Activated naive CD4-positive, alpha-beta T cell treated with anti-CD3 and anti-CD28 coated beads for 36 hours (primary cell): ENCODE data around the gene C16orf54. TPM values are rescaled to one million over a fixed set of nuclear protein-coding genes. Genes with fewer than 3 reads are reported as not detected.
"Not testable (repeated sequence)": the region's sequence is repeated elsewhere in the genome, so short reads cannot be mapped to it uniquely, and the experiment has no call there.

Experiments used
- CTCF ChIA-PET: fragments of 350-600 bp; sonication (Branson Sonifier 250); formaldehyde crosslinking; loops from one replicate; lab custom pipeline; 2021; ENCODE audit warnings: antibody characterized with exemption; lab: Charles Lee
- DNase-seq: peaks from one replicate; pipeline ENCODE4 v3.0.0-alpha.2; 2020
- H3K27ac Mint-ChIP-seq: one replicate; pipeline ENCODE4 v1.8.0; 2021; ENCODE audit warnings: mild to moderate bottlenecking, mixed read lengths
- H3K27me3 Mint-ChIP-seq: one replicate; pipeline ENCODE4 v1.8.0; 2021; ENCODE audit warnings: low read depth, mixed read lengths
- H3K36me3 Mint-ChIP-seq: one replicate; pipeline ENCODE4 v1.8.0; 2021; ENCODE audit warnings: low read depth, mixed read lengths
- H3K4me1 Mint-ChIP-seq: one replicate; pipeline ENCODE4 v1.8.0; 2021; ENCODE audit warnings: low read depth, mixed read lengths
- H3K4me3 Mint-ChIP-seq: one replicate; pipeline ENCODE4 v1.8.0; 2021; ENCODE audit warnings: mild to moderate bottlenecking, moderate library complexity, mixed read lengths
- H3K9me3 Mint-ChIP-seq: one replicate; pipeline ENCODE4 v1.8.0; 2021; ENCODE audit warnings: mixed read lengths
- intact Hi-C: fragments of 100-400 bp; cut with micrococcal nuclease; formaldehyde crosslinking; loops from one replicate; pipeline ENCODE4 v1.15.1; 2023
- total RNA-seq, 2 experiments: library from RNA; stranded (reverse); gene quantifications; one replicate each; pipeline ENCODE4 v1.2.3, GENCODE V29; 2021

Gene C16orf54
- total RNA-seq, 2 experiments from 2014 or later: 11.4 to 12.1 TPM

GRCh38 chr16:29746518-29746917 is 728 bp upstream of the C16orf54 start:
- H3K4me1 Mint-ChIP-seq: peaks cover 59% of the 10 kb centered on the region
- not testable (repeated sequence) for H3K9me3 Mint-ChIP-seq, H3K27me3 Mint-ChIP-seq, DNase-seq
- CTCF ChIA-PET: interaction anchor here (1.1 kb wide), 1 partner anchor 38 kb away, joined by 6 read pairs; no protein-coding TSS in a partner anchor
- peak overlapping the region; percentile 97 for H3K27ac Mint-ChIP-seq
- H3K4me3 Mint-ChIP-seq: peak overlapping the region; percentile 97
- intact Hi-C loops: loop anchor here (1.0 to 5.0 kb wide), 4 partner anchors 14 to 61 kb away; partner anchors contain the start of genes KIF22 and MAZ
- peaks cover 18% of the 10 kb centered on the region for H3K36me3 Mint-ChIP-seq

- peaks cover 18% of the 10 kb centered on the region for H3K36me3 Mint-ChIP-seq
- intact Hi-C loops: loop anchor here (5.0 kb wide), 1 partner anchor 62 kb away; the partner anchor contains the start of gene MAZ
- peak overlapping the region; percentile 97 for H3K4me3 Mint-ChIP-seq
- peaks cover 69% of the 10 kb centered on the region for H3K4me1 Mint-ChIP-seq
- DNase-seq: peak; percentile 69
- no peaks in the 10 kb centered on the region for H3K27me3 Mint-ChIP-seq
- peak overlapping the region; percentile 97 for H3K27ac Mint-ChIP-seq
- H3K9me3 Mint-ChIP-seq: no peaks in the 10 kb centered on the region
- CTCF ChIA-PET: interaction anchor here (1.1 to 2.1 kb wide), 2 partner anchors 39 to 45 kb away, joined by 6 to 7 read pairs; partner anchors contain the start of gene KIF22
These were observed 503 bp downstream of the C16orf54 start for GRCh38 chr16:29745121-29745852.

- intact Hi-C loops: loop anchor here (5.0 kb wide), 1 partner anchor 63 kb away; the partner anchor contains the start of gene MAZ
- Mint-ChIP-seq H3K9me3 (no peaks in the 10 kb centered on the region), H3K36me3 (peaks cover 18% of the 10 kb centered on the region), H3K4me1 (peaks cover 76% of the 10 kb centered on the region), H3K27me3 (no peaks in the 10 kb centered on the region), H3K27ac (peak overlapping the region; percentile 97), H3K4me3 (peak overlapping the region; percentile 97)
- CTCF ChIA-PET: interaction anchor here (1.0 to 2.1 kb wide), 3 partner anchors 15 to 45 kb away, joined by 3 to 7 read pairs (median 4); partner anchors contain the start of gene KIF22
- no peak for DNase-seq
These were observed 1.2 kb downstream of the C16orf54 start for GRCh38 chr16:29744541-29745101.

- intact Hi-C loops: no loop called here
- no peaks in the 10 kb centered on the region for H3K9me3 Mint-ChIP-seq
- peak overlapping the region; percentile 83 for H3K27ac Mint-ChIP-seq
- peak; percentile 64 for DNase-seq
- H3K4me1 Mint-ChIP-seq: peaks cover 79% of the 10 kb centered on the region
- H3K36me3 Mint-ChIP-seq: peaks cover 18% of the 10 kb centered on the region
- CTCF ChIA-PET: interaction anchor here (1.0 to 2.1 kb wide), 4 partner anchors 15 to 46 kb away, joined by 3 to 7 read pairs (median 5); partner anchors contain the start of gene KIF22
- peak overlapping the region; percentile 62 for H3K4me3 Mint-ChIP-seq
- H3K27me3 Mint-ChIP-seq: no peaks in the 10 kb centered on the region
These were observed 1.8 kb downstream of the C16orf54 start for GRCh38 chr16:29743827-29744531.

GRCh38 chr16:29743475-29743826 is 2.3 kb downstream of the C16orf54 start:
- DNase-seq: no peak
- no peaks in the 10 kb centered on the region for H3K27me3 Mint-ChIP-seq
- intact Hi-C loops: no loop called here
- peaks cover 18% of the 10 kb centered on the region for H3K36me3 Mint-ChIP-seq
- peak overlapping the region; percentile 62 for H3K4me3 Mint-ChIP-seq
- H3K9me3 Mint-ChIP-seq: no peaks in the 10 kb centered on the region
- peaks cover 81% of the 10 kb centered on the region for H3K4me1 Mint-ChIP-seq
- peak overlapping the region; percentile 83 for H3K27ac Mint-ChIP-seq
- CTCF ChIA-PET: interaction anchor here (0.6 to 2.1 kb wide), 5 partner anchors 14 to 369 kb away, joined by 3 to 7 read pairs (median 4); partner anchors contain the start of gene KIF22

GRCh38 chr16:29742683-29743275 is 3.0 kb downstream of the C16orf54 start:
- intact Hi-C loops: no loop called here
- Mint-ChIP-seq H3K36me3 (peaks cover 18% of the 10 kb centered on the region), H3K4me3 (no peak overlapping the region), H3K27me3 (no peaks in the 10 kb centered on the region), H3K9me3 (no peaks in the 10 kb centered on the region), H3K27ac (peak overlapping the region; percentile 83), H3K4me1 (peaks cover 85% of the 10 kb centered on the region)
- CTCF ChIA-PET: interaction anchor here (0.6 to 1.2 kb wide), 2 partner anchors 42 to 369 kb away, joined by 3 to 6 read pairs; no protein-coding TSS in a partner anchor
- DNase-seq: no peak

GRCh38 chr16:29740630-29741015 is 5.2 kb downstream of the C16orf54 start:
- H3K9me3 Mint-ChIP-seq, intact Hi-C loops, H3K27me3 Mint-ChIP-seq, DNase-seq, H3K4me3 Mint-ChIP-seq: not testable (repeated sequence)
- peaks cover 16% of the 10 kb centered on the region for H3K36me3 Mint-ChIP-seq
- peak overlapping the region; percentile 14 for H3K27ac Mint-ChIP-seq
- peaks cover 85% of the 10 kb centered on the region for H3K4me1 Mint-ChIP-seq
- CTCF ChIA-PET: interaction anchor here (1.3 kb wide), 1 partner anchor 44 kb away, joined by 3 read pairs; no protein-coding TSS in a partner anchor

GRCh38 chr16:29739927-29740629 is 5.7 kb downstream of the C16orf54 start:
- intact Hi-C loops: loop anchor here (2.0 to 10.0 kb wide), 2 partner anchors 15 to 725 kb away; no protein-coding TSS in a partner anchor
- H3K36me3 Mint-ChIP-seq: peaks cover 15% of the 10 kb centered on the region
- H3K9me3 Mint-ChIP-seq, H3K27ac Mint-ChIP-seq, H3K27me3 Mint-ChIP-seq, DNase-seq, H3K4me3 Mint-ChIP-seq: not testable (repeated sequence)
- H3K4me1 Mint-ChIP-seq: peaks cover 82% of the 10 kb centered on the region
- CTCF ChIA-PET: interaction anchor here (1.4 to 1.9 kb wide), 2 partner anchors 11 to 45 kb away, joined by 7 to 12 read pairs; no protein-coding TSS in a partner anchor

GRCh38 chr16:29738514-29738913 is 7.3 kb downstream of the C16orf54 start:
- Mint-ChIP-seq H3K4me3 (no peak overlapping the region), H3K27me3 (no peaks in the 10 kb centered on the region), H3K27ac (peak overlapping the region; percentile 76), H3K36me3 (peaks cover 12% of the 10 kb centered on the region), H3K4me1 (peaks cover 78% of the 10 kb centered on the region), H3K9me3 (no peaks in the 10 kb centered on the region)
- intact Hi-C loops: loop anchor here (1.0 to 10.0 kb wide), 4 partner anchors 9 to 724 kb away; partner anchors contain the start of gene KIF22
- CTCF ChIA-PET: interaction anchor here (0.6 to 1.9 kb wide), 6 partner anchors 9 to 263 kb away, joined by 3 to 12 read pairs (median 4); no protein-coding TSS in a partner anchor
- peak; percentile 68 for DNase-seq

- Mint-ChIP-seq H3K9me3 (peaks cover 3% of the 10 kb centered on the region), H3K4me1 (peaks cover 76% of the 10 kb centered on the region), H3K36me3 (peaks cover 9% of the 10 kb centered on the region), H3K27ac (no peak overlapping the region), H3K27me3 (no peaks in the 10 kb centered on the region), H3K4me3 (no peak overlapping the region)
- DNase-seq: no peak
- CTCF ChIA-PET: interaction anchor here (0.6 to 0.9 kb wide), 2 partner anchors 21 to 48 kb away, joined by 3 to 5 read pairs; no protein-coding TSS in a partner anchor
- intact Hi-C loops: loop anchor here (1.0 to 10.0 kb wide), 4 partner anchors 10 to 723 kb away; partner anchors contain the start of gene KIF22
These were observed 8.1 kb downstream of the C16orf54 start for GRCh38 chr16:29737713-29738112.
